WTC11 (cell line): ENCODE results near the gene RPL41.

Source experiments
- MXD4 ChIP-seq: fragments of 250-450 bp; sonication (Bioruptor Pico); IDR thresholded peaks from 2 replicates; pipeline ENCODE4 v1.8.0; 2021; ENCODE audit warnings: mild to moderate bottlenecking, moderate library complexity, borderline replicate concordance
- PRDM15 ChIP-seq: sonication (generic); formaldehyde crosslinking; IDR thresholded peaks from 2 replicates; pipeline ENCODE4 v1.8.0; 2022; ENCODE audit warnings: missing genetic modification reagents
- SP1 ChIP-seq: sonication (generic); formaldehyde crosslinking; conservative IDR thresholded peaks from 2 replicates; pipeline ENCODE4 v1.8.1; 2022; ENCODE audit warnings: missing genetic modification reagents
- TEAD1 ChIP-seq: sonication (generic); formaldehyde crosslinking; IDR thresholded peaks from 2 replicates; pipeline ENCODE4 v1.8.0; 2022; ENCODE audit warnings: mild to moderate bottlenecking, missing genetic modification reagents
- TF ChIP-seq, protein P1 (sequence below): fragments of 200-600 bp; IDR thresholded peaks from 2 replicates; pipeline ENCODE4 v1.8.0; 2022; ENCODE audit warnings: antibody characterized with exemption
- TF ChIP-seq, protein P2 (sequence below): fragments of 250-450 bp; sonication (Bioruptor Pico); IDR thresholded peaks from 2 replicates; pipeline ENCODE4 v1.9.0; 2021; ENCODE audit warnings: mild to moderate bottlenecking
- TF ChIP-seq, protein P3 (sequence below): sonication (generic); formaldehyde crosslinking; IDR thresholded peaks from 2 replicates; pipeline ENCODE4 v1.8.1; 2023; ENCODE audit warnings: mild to moderate bottlenecking, moderate library complexity, missing genetic modification reagents
- TF ChIP-seq, protein P4 (sequence below): sonication (generic); formaldehyde crosslinking; IDR thresholded peaks from 2 replicates; pipeline ENCODE4 v1.8.0; 2022; ENCODE audit warnings: mild to moderate bottlenecking, missing genetic modification reagents

- TF ChIP-seq, protein P1, sequence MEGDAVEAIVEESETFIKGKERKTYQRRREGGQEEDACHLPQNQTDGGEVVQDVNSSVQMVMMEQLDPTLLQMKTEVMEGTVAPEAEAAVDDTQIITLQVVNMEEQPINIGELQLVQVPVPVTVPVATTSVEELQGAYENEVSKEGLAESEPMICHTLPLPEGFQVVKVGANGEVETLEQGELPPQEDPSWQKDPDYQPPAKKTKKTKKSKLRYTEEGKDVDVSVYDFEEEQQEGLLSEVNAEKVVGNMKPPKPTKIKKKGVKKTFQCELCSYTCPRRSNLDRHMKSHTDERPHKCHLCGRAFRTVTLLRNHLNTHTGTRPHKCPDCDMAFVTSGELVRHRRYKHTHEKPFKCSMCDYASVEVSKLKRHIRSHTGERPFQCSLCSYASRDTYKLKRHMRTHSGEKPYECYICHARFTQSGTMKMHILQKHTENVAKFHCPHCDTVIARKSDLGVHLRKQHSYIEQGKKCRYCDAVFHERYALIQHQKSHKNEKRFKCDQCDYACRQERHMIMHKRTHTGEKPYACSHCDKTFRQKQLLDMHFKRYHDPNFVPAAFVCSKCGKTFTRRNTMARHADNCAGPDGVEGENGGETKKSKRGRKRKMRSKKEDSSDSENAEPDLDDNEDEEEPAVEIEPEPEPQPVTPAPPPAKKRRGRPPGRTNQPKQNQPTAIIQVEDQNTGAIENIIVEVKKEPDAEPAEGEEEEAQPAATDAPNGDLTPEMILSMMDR, result no peak
- TF ChIP-seq PRDM15 (CRISPR knock-in tag) (no peak), TEAD1 (CRISPR knock-in tag) (peak; percentile 88), MXD4 (CRISPR knock-in tag) (no peak), SP1 (peak; percentile 89)
- TF ChIP-seq, protein P2, sequence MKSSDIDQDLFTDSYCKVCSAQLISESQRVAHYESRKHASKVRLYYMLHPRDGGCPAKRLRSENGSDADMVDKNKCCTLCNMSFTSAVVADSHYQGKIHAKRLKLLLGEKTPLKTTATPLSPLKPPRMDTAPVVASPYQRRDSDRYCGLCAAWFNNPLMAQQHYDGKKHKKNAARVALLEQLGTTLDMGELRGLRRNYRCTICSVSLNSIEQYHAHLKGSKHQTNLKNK (CRISPR knock-in tag), result peak; percentile 58; the same call in 1 of the 2 replicates
- TF ChIP-seq, protein P3, sequence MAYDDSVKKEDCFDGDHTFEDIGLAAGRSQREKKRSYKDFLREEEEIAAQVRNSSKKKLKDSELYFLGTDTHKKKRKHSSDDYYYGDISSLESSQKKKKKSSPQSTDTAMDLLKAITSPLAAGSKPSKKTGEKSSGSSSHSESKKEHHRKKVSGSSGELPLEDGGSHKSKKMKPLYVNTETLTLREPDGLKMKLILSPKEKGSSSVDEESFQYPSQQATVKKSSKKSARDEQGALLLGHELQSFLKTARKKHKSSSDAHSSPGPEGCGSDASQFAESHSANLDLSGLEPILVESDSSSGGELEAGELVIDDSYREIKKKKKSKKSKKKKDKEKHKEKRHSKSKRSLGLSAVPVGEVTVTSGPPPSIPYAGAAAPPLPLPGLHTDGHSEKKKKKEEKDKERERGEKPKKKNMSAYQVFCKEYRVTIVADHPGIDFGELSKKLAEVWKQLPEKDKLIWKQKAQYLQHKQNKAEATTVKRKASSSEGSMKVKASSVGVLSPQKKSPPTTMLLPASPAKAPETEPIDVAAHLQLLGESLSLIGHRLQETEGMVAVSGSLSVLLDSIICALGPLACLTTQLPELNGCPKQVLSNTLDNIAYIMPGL, result 0 out of 2 replicates have a peak, but pooled peaks have one; percentile 35
- TF ChIP-seq, protein P4, sequence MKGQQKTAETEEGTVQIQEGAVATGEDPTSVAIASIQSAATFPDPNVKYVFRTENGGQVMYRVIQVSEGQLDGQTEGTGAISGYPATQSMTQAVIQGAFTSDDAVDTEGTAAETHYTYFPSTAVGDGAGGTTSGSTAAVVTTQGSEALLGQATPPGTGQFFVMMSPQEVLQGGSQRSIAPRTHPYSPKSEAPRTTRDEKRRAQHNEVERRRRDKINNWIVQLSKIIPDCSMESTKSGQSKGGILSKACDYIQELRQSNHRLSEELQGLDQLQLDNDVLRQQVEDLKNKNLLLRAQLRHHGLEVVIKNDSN, result peak; percentile 60; the same call in 1 of the 2 replicates
Measured at GRCh38 chr12:56116267-56117081, at the start of gene RPL41.
